ENCODE data around the gene MIR17HG.

GRCh38 chr13:91369441-91369831 lies 21.9 kb downstream of the MIR17HG start:
- no peak for TF ChIP-seq CTCF (IDR thresholded peaks at IDR 0.05; ENCODE audit: insufficient read depth, low read length, poor library complexity, severe bottlenecking)
- TF ChIP-seq EZH2phosphoT487 (conservative IDR thresholded peaks at IDR 0.05; ENCODE audit: low read length), result no peak

All from SU-DHL-6 (cell line).